B cell (primary cell): ENCODE data around the gene TMEM81. TPM values are rescaled to one million over a fixed set of nuclear protein-coding genes. Genes with fewer than 3 reads are reported as not detected.

Experiments used
- ATAC-seq: fragments of 200-7000 bp; cut with Tn5 transposase; one replicate; pipeline ENCODE4 v1.10.0; 2021; ENCODE audit warnings: low read depth, mild to moderate bottlenecking, moderate number of reproducible peaks, moderate library complexity
- CTCF ChIA-PET: fragments of 350-600 bp; sonication (Branson Sonifier 250); formaldehyde crosslinking; loops from one replicate; lab custom pipeline; 2021; ENCODE audit warnings: antibody characterized with exemption, inconsistent platforms; lab: Charles Lee
- POLR2A ChIA-PET: fragments of 350-600 bp; sonication (Branson Sonifier 250); formaldehyde crosslinking; loops from one replicate; lab custom pipeline; 2021; ENCODE audit warnings: antibody characterized with exemption; lab: Charles Lee
- DNase-seq: peaks from one replicate; pipeline ENCODE4 v3.0.0; 2013
- H2AFZ ChIP-seq: 2 replicates; pipeline ENCODE4 v1.6.1; 2012; ENCODE audit warnings: mild to moderate bottlenecking, low read depth, low read length; ENCODE audit not compliant: insufficient read depth, poor library complexity, severe bottlenecking
- H3K27ac ChIP-seq, 2 donors: 1 replicate in 1 of 2; 2 replicates in 1 of 2; pipeline ENCODE4 v1.5.1; 2012 to 2013; ENCODE audit warnings: low read length in 2 of 2, mild to moderate bottlenecking in 2 of 2, moderate library complexity in 1 of 2
- H3K27me3 ChIP-seq, 4 experiments: fragments of 200-600 bp in 1 of 4; sonication (generic) in 1 of 4; replicated peaks in 1 of 4; 1 replicate in 2 of 4; 2 replicates in 2 of 4; pipeline versions ENCODE4 v1.6.1 to v1.7.0; 2013 to 2016; ENCODE audit warnings: low read length in 3 of 4, mild to moderate bottlenecking in 2 of 4, mixed read lengths in 1 of 4, moderate library complexity in 1 of 4; ENCODE audit not compliant: insufficient read depth in 4 of 4, control insufficient read depth in 3 of 4; ENCODE audit errors: control extremely low read depth in 1 of 4
- H3K36me3 ChIP-seq, 2 experiments: replicated peaks in 1 of 2; 1 replicate in 1 of 2; 2 replicates in 1 of 2; pipeline versions ENCODE4 v1.6.1 to v1.7.1; 2013; ENCODE audit warnings: low read length in 1 of 2; ENCODE audit not compliant: insufficient read depth in 2 of 2, control insufficient read depth in 1 of 2; ENCODE audit errors: control extremely low read depth in 1 of 2, extremely low read depth in 1 of 2
- H3K4me1 ChIP-seq, 2 donors: fragments of 200-600 bp in 1 of 2; sonication (generic) in 1 of 2; 1 replicate in 1 of 2; 2 replicates in 1 of 2; pipeline versions ENCODE4 v1.5.1 to v1.6.1; 2013 to 2017; ENCODE audit warnings: low read length in 2 of 2; ENCODE audit not compliant: control insufficient read depth in 2 of 2, insufficient read depth in 2 of 2
- H3K4me2 ChIP-seq: replicated peaks from 2 replicates; pipeline ENCODE3; 2012; ENCODE audit warnings: mild to moderate bottlenecking, low read depth, low read length; ENCODE audit not compliant: poor library complexity, severe bottlenecking
- H3K4me3 ChIP-seq, 5 experiments: fragments of 200-600 bp in 1 of 5; sonication (generic) in 1 of 5; 1 replicate in 3 of 5; 2 replicates in 2 of 5; pipeline versions ENCODE4 v1.5.1 to v1.7.0; 2011 to 2016; ENCODE audit warnings: low read length in 4 of 5, mild to moderate bottlenecking in 4 of 5, low read depth in 2 of 5, control low read depth in 1 of 5, moderate library complexity in 1 of 5; ENCODE audit not compliant: insufficient read depth in 1 of 5; ENCODE audit errors: control extremely low read depth in 1 of 5, extremely low read depth in 1 of 5
- H3K79me2 ChIP-seq: fragments of 200-600 bp; sonication (generic); one replicate; pipeline ENCODE4 v1.6.0; 2016; ENCODE audit warnings: low read length; ENCODE audit not compliant: control insufficient read depth, insufficient read depth
- H3K9ac ChIP-seq: fragments of 200-600 bp; sonication (generic); 2 replicates; pipeline ENCODE4 v1.6.1; 2017; ENCODE audit warnings: mild to moderate bottlenecking, low read length, moderate library complexity
- H3K9me3 ChIP-seq, 3 donors: one replicate each; pipeline versions ENCODE4 v1.6.1 to v1.7.1; 2013; ENCODE audit warnings: low read length in 2 of 3; ENCODE audit not compliant: control insufficient read depth in 2 of 3, insufficient read depth in 1 of 3; ENCODE audit errors: control extremely low read depth in 1 of 3
- H4K20me1 ChIP-seq: 2 replicates; pipeline ENCODE4 v1.6.0; 2012; ENCODE audit warnings: mild to moderate bottlenecking, low read length; ENCODE audit not compliant: insufficient read depth, control insufficient read depth, poor library complexity, severe bottlenecking
- H3K27ac Mint-ChIP-seq: one replicate; pipeline ENCODE4 v1.8.0; 2021; ENCODE audit warnings: mixed read lengths
- H3K27me3 Mint-ChIP-seq: one replicate; pipeline ENCODE4 v1.8.0; 2021; ENCODE audit warnings: mixed read lengths
- H3K4me1 Mint-ChIP-seq: one replicate; pipeline ENCODE4 v1.8.0; 2021; ENCODE audit warnings: mixed read lengths
- H3K4me3 Mint-ChIP-seq: one replicate; pipeline ENCODE4 v1.8.0; 2021; ENCODE audit warnings: mixed read lengths
- H3K9me3 Mint-ChIP-seq: one replicate; pipeline ENCODE4 v1.8.0; 2022; ENCODE audit warnings: mixed read lengths; ENCODE audit not compliant: insufficient read depth
- EZH2 ChIP-seq: IDR thresholded peaks from 2 replicates; pipeline ENCODE4 v1.6.1; 2012; ENCODE audit warnings: borderline replicate concordance, low read depth, mild to moderate bottlenecking, moderate library complexity, low read length; ENCODE audit not compliant: insufficient read depth, poor library complexity, severe bottlenecking
- WGBS: methylation state at CpG from one replicate; pipeline ENCODE4 v1.1.5; 2013; ENCODE audit warnings: missing lambda C conversion rate; ENCODE audit not compliant: insufficient coverage; 5-methylcytosine and 5-hydroxymethylcytosine counted together
- intact Hi-C: fragments of 100-400 bp; cut with micrococcal nuclease; formaldehyde crosslinking; loops from one replicate; pipeline ENCODE4 v1.10.0; 2022
- polyA plus RNA-seq: library from polyadenylated mRNA; depleted of rRNA; stranded (reverse); fragments of >200 nt; gene quantifications from 2 replicates; pipeline ENCODE4 v1.2.3, GENCODE V29; 2012
- total RNA-seq, 2 donors: library from RNA; stranded (reverse); fragments of 120-200 nt in 1 of 2; gene quantifications; 1 replicate in 1 of 2; 2 replicates in 1 of 2; pipeline versions ENCODE4 v1.2.3 to v1.2.4, GENCODE V29; 2013 to 2022
- TF ChIP-seq, protein P1 (sequence below): fragments of 200-600 bp; IDR thresholded peaks from one replicate; pipeline ENCODE4 v1.8.0; 2022; ENCODE audit warnings: antibody characterized with exemption, mild to moderate bottlenecking

The TMEM81 gene
- total and polyA plus RNA-seq, 2 donors (not counting 1 experiment from before 2014, with no cell fraction given), result 3.0 to 6.2 TPM

DNA sequence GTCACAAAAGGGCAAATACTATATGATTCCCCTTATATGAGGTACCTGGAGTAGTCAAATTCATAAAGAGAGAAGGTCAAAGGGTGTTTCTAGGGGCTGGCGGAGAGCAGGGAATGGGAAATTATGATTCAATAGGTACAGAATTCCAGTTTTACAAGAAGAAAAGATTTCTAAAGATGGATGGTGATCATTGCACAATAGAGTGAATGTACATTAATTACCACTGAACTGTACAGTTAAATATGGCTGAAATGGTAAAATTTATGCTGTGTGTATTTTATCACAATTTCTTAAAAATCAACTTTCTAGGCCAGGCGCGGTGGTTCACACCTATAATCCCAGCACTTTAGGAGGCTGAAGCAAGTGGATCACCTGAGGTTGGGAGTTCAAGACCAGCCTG lies 18.1 kb upstream of the TMEM81 start:
- H3K36me3 ChIP-seq, result peaks cover 33 to 77% of the 10 kb centered on the region in 2 experiments

DNA sequence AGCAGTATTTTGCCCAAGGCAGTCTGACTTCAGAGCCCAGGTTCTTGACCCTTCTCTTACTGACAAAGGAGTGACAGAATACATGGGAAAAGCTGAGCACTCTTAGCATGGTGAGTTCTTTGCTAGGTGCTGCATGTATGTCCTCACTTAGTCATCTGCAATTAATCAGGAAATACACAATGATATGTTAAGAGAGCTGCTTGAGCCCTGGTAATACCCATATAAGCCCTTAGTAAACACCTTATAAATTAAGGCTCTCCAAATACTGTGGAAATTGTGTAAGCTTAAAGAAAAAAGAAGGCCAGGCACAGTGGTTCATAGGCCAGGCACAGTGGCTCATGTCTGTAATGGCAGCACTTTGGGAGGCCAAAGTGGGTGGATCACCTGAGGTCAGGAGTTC lies 14.0 kb upstream of the TMEM81 start:
- POLR2A ChIA-PET, result no interaction called here
- Mint-ChIP-seq H3K4me1 (no peaks in the 10 kb centered on the region), H3K27me3 (no peaks in the 10 kb centered on the region), H3K27ac (no peak overlapping the region), H3K4me3 (no peak overlapping the region), H3K9me3 (no peaks in the 10 kb centered on the region)
- no peaks in the 10 kb centered on the region for H3K79me2 ChIP-seq
- no peak overlapping the region for H3K9ac ChIP-seq
- no peak overlapping the region for H3K4me2 ChIP-seq
- H3K36me3 ChIP-seq, result peaks cover 31 to 90% of the 10 kb centered on the region in 2 experiments
- H3K4me3 ChIP-seq, result no peak overlapping the region
- DNase-seq (no peak), ATAC-seq (no peak)
- CTCF ChIA-PET, result interaction anchor here (2.1 kb wide), 1 partner anchor 11 kb away, joined by 5 read pairs; no protein-coding TSS in a partner anchor
- no peaks in the 10 kb centered on the region for H3K4me1 ChIP-seq
- H3K27ac ChIP-seq, result no peak overlapping the region
- no peaks in the 10 kb centered on the region for H3K27me3 ChIP-seq
- no peak overlapping the region for H2AFZ ChIP-seq
- TF ChIP-seq EZH2, result no peak
- H4K20me1 ChIP-seq, result no peaks in the 10 kb centered on the region
- no peaks in the 10 kb centered on the region for H3K9me3 ChIP-seq
- intact Hi-C loops, result loop anchor here (10.0 kb wide), 1 partner anchor 1283 kb away; no protein-coding TSS in a partner anchor

More for the DNA sequence above, 18.1 kb upstream of the TMEM81 start:
- intact Hi-C loops, result no loop called here
- H3K4me1 ChIP-seq, result no peaks in the 10 kb centered on the region
- Mint-ChIP-seq H3K27me3 (no peaks in the 10 kb centered on the region), H3K9me3 (no peaks in the 10 kb centered on the region), H3K4me3 (no peak overlapping the region), H3K27ac (no peak overlapping the region), H3K4me1 (no peaks in the 10 kb centered on the region)
- no peak overlapping the region for H3K9ac ChIP-seq
- POLR2A ChIA-PET, result interaction anchor here (0.7 kb wide), 1 partner anchor 32 kb away, joined by 5 read pairs; no protein-coding TSS in a partner anchor
- DNase-seq (no peak), ATAC-seq (no peak)
- H2AFZ ChIP-seq, result no peak overlapping the region
- H3K9me3 ChIP-seq, result no peaks in the 10 kb centered on the region
- H3K27ac ChIP-seq, result no peak overlapping the region
- H3K4me3 ChIP-seq, result no peak overlapping the region
- TF ChIP-seq, protein P1, sequence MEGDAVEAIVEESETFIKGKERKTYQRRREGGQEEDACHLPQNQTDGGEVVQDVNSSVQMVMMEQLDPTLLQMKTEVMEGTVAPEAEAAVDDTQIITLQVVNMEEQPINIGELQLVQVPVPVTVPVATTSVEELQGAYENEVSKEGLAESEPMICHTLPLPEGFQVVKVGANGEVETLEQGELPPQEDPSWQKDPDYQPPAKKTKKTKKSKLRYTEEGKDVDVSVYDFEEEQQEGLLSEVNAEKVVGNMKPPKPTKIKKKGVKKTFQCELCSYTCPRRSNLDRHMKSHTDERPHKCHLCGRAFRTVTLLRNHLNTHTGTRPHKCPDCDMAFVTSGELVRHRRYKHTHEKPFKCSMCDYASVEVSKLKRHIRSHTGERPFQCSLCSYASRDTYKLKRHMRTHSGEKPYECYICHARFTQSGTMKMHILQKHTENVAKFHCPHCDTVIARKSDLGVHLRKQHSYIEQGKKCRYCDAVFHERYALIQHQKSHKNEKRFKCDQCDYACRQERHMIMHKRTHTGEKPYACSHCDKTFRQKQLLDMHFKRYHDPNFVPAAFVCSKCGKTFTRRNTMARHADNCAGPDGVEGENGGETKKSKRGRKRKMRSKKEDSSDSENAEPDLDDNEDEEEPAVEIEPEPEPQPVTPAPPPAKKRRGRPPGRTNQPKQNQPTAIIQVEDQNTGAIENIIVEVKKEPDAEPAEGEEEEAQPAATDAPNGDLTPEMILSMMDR, result no peak
- TF ChIP-seq EZH2, result no peak
- peaks cover 7% of the 10 kb centered on the region for H4K20me1 ChIP-seq
- 83% methylated on average over 1 of the region's 3 CpGs for WGBS
- CTCF ChIA-PET, result no interaction called here
- no peak overlapping the region for H3K4me2 ChIP-seq
- no peaks in the 10 kb centered on the region for H3K27me3 ChIP-seq
- H3K79me2 ChIP-seq, result peaks cover 10% of the 10 kb centered on the region
